ENCODE results near the gene SMPD1. TPM values are rescaled to one million over a fixed set of nuclear protein-coding genes. Genes with fewer than 3 reads are reported as not detected.

The SMPD1 gene
- total and polyA plus RNA-seq, 8 donors = 19.4 to 62.0 (median 29.4) TPM

DNA sequence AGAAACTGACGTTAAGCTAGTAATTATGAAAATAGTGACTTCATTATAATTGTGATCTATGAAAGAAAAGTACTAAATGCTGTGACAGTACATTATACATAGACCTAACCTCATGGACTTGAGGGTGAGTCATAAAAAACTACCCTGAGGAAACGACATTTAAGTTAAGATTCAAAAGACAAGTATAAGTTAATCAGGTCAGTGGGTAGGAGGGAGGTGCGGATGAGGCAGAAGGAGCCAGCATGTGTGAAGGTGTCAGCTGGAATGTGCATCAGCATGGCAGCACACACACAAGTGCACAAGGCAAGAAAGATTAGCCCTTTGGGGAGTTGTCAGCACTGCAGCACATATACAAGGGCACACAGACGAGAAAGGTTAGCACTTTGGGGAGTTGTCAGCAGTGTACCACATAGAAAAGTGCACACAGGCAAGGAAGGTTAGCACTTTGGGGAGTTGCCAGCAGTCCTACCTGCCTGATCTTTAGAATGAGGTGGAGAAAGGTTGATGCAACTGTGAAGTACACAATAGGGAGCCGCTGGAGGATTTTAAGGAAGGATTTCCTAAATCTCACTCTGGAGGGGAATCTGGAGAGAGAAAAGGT is 38.4 kb upstream of the SMPD1 start:
- no peaks in the 10 kb centered on the region for H3K9me3 ChIP-seq
- ATAC-seq (no peak), FAIRE-seq (no peak), DNase-seq (no peak)
- no peaks in the 10 kb centered on the region for H3K36me3 ChIP-seq
- TF ChIP-seq, protein P1, sequence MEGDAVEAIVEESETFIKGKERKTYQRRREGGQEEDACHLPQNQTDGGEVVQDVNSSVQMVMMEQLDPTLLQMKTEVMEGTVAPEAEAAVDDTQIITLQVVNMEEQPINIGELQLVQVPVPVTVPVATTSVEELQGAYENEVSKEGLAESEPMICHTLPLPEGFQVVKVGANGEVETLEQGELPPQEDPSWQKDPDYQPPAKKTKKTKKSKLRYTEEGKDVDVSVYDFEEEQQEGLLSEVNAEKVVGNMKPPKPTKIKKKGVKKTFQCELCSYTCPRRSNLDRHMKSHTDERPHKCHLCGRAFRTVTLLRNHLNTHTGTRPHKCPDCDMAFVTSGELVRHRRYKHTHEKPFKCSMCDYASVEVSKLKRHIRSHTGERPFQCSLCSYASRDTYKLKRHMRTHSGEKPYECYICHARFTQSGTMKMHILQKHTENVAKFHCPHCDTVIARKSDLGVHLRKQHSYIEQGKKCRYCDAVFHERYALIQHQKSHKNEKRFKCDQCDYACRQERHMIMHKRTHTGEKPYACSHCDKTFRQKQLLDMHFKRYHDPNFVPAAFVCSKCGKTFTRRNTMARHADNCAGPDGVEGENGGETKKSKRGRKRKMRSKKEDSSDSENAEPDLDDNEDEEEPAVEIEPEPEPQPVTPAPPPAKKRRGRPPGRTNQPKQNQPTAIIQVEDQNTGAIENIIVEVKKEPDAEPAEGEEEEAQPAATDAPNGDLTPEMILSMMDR (IDR thresholded peaks at IDR 0.05) = no peak
- peaks cover 6 to 29% (median 19%) of the 10 kb centered on the region in 3 donors for H3K4me1 ChIP-seq
- H3K27me3 ChIP-seq = no peaks in the 10 kb centered on the region
- intact Hi-C loops (cut with DNase I) = loop anchor here in 2 of 3 donors (10.0 kb wide), 2 partner anchors 327 to 357 kb away; no protein-coding TSS in a partner anchor
- no peak overlapping the region for H3K27ac ChIP-seq
- no peak overlapping the region for H3K4me3 ChIP-seq
- WGBS, 2 donors = 82 to 86% methylated on average over 5 of the region's 5 CpGs

DNA sequence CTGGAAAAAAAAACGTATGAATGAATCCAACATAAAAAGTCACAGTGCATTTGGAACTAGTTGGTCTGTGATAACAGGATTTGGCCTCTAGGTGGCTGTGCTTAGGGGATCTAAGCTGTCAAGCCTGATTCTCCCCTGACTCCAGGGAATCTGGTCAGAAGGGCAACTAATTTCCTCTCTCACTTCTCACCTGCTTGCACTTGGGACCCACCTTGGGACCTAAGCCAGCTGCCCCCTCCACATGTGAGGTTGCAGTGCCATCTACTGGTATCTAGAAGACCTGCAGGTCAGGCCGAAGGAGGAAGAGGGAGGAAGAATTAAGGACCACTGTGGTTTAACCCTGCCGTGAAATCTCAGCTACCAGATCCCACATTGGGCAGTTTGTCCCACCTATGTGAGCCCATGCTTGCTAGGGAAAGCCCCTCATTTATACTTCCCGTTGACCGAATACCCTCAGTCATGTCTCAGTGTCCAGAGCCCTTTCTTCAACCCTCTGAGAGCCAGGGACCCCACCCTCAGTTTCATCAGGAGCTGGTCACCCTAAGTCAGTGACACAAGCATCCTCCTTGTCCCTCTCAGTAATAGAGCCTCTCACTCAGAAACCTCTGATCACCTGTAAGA is 36.8 kb upstream of the SMPD1 start:
- Histone ChIP-seq H3K9me3 (no peaks in the 10 kb centered on the region), H3K27ac (peak overlapping the region in 1 of 4 donors; percentile 77), H3K27me3 (no peaks in the 10 kb centered on the region), H3K4me3 (no peak overlapping the region), H3K36me3 (no peaks in the 10 kb centered on the region), H3K4me1 (peaks cover 6 to 29% (median 19%) of the 10 kb centered on the region in 3 donors)
- 9 to 10% methylated on average over 5 of the region's 5 CpGs for WGBS, 2 donors
- TF ChIP-seq, protein P1 (IDR thresholded peaks at IDR 0.05) = peak; percentile 89 to 97 (median 96)
- ATAC-seq (peak; percentile 72 to 92 (median 88)), FAIRE-seq (no peak), DNase-seq (peak; percentile 59 to 78 (median 70))
- intact Hi-C loops (cut with DNase I) = loop anchor here in 2 of 3 donors (10.0 kb wide), 2 partner anchors 329 to 359 kb away; no protein-coding TSS in a partner anchor

DNA sequence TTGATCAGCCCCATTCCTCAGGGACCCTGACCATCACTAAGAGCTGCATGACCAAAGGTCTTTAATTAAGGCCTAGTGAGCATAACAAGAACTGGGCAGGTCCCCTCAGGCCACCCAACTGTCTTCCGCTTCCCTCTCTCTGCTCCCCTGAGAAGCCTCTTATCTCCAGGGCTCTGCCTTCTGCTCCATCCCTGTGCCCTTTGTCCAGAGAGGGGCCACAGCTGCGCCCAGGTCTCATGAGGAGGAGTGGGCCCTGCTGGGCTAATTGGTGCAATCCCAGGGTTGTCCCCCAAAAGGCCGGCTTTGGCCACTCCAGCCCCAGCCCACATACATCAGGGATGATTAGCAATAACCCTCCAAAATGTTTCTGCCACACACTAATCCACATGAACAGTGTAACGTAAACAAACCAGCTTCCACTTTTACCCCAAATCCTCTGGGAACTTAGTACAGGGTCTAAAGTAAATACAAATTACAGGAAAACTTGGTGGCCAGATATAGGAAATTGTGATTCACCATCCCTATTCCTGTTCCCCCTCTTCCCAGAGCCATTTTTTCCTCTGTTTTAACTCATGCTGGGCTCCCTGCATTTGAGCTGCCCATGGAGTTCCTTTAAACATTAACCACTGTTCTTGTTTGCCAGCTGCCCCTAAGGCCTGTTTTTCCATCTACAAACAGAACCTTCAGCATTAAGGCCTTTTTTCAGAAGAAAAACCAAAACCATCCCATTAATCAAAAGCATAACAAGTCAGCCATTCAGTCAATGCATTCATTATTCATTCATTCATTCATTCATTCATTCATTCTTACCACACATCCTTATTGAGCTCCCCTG is 35.4 kb upstream of the SMPD1 start:
- Histone ChIP-seq H3K36me3 (no peaks in the 10 kb centered on the region), H3K4me3 (no peak overlapping the region), H3K9me3 (no peaks in the 10 kb centered on the region), H3K4me1 (peaks cover 6 to 29% (median 19%) of the 10 kb centered on the region in 3 donors), H3K27ac (peak overlapping the region in 3 of 4 donors; percentile 4 to 78 (median 77)), H3K27me3 (no peaks in the 10 kb centered on the region)
- TF ChIP-seq, protein P1 (IDR thresholded peaks at IDR 0.05) = no peak
- intact Hi-C loops (cut with DNase I) = loop anchor here in 2 of 3 donors (10.0 kb wide), 2 partner anchors 330 to 360 kb away; no protein-coding TSS in a partner anchor
- FAIRE-seq (no peak), DNase-seq (peak in 1 of 6 donors; percentile 9), ATAC-seq (peak; percentile 49 to 74 (median 68))
- WGBS, 2 donors = 48 to 50% methylated on average over 4 of the region's 4 CpGs

DNA sequence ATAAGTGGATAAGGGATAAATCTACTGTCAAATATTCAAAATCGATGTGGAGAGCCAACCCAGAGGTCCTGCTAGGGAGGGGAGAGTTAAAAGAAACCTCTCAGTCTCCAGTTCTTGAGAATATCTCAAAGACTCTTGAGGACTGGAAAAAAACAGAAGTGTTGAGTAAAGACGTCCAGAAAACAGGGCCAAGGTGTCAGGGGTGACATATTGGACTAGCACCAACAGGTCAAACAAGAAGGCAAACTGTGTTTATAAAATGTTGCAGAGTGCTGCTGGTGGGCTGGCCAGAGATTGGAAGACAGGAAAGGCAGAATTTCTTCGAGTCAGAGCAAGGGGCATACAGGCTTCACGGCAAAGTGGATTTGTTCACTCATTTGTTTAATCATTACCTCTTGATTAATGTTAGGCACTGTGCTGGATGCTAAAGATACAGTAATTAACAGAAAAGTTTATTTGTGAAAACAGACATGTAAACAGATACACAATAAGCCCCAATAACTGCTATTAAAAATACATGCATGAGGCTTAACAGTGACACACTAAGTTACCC is 33.7 kb upstream of the SMPD1 start:
- DNase-seq (peak in 1 of 6 donors; percentile 14), FAIRE-seq (no peak), ATAC-seq (peak in 2 of 4 donors; percentile 14 to 31)
- TF ChIP-seq, protein P1 (IDR thresholded peaks at IDR 0.05) = no peak
- 8 to 14% methylated on average over 4 of the region's 4 CpGs for WGBS, 2 donors
- Histone ChIP-seq H3K9me3 (no peaks in the 10 kb centered on the region), H3K27ac (peak overlapping the region in 2 of 4 donors; percentile 39 to 54), H3K36me3 (no peaks in the 10 kb centered on the region), H3K27me3 (no peaks in the 10 kb centered on the region), H3K4me1 (peaks cover 6 to 29% (median 19%) of the 10 kb centered on the region in 3 donors), H3K4me3 (no peak overlapping the region)
- intact Hi-C loops (cut with DNase I) = loop anchor here in 2 of 3 donors (10.0 kb wide), 2 partner anchors 332 to 362 kb away; no protein-coding TSS in a partner anchor
